Stimulated activated CD4-positive, alpha-beta T cell treated with anti-CD3 and anti-CD28 coated beads, TNF-alpha, amount 100 ng/mL, for 48 hours (primary cell): ENCODE measurements around the gene VAMP5.

Experiments used
- DNase-seq, 3 donors: peaks; one replicate each; pipeline ENCODE4 v3.0.0-alpha.2; 2020; ENCODE audit warnings: low read depth in 3 of 3

The VAMP5 gene

GRCh38 chr2:85631316-85631715 lies 47.1 kb downstream of the VAMP5 start:
- DNase-seq, result no peak

GRCh38 chr2:85635011-85635410 lies 50.8 kb downstream of the VAMP5 start:
- no peak for DNase-seq

GRCh38 chr2:85635636-85636035 lies 51.4 kb downstream of the VAMP5 start:
- DNase-seq, result no peak

DNA sequence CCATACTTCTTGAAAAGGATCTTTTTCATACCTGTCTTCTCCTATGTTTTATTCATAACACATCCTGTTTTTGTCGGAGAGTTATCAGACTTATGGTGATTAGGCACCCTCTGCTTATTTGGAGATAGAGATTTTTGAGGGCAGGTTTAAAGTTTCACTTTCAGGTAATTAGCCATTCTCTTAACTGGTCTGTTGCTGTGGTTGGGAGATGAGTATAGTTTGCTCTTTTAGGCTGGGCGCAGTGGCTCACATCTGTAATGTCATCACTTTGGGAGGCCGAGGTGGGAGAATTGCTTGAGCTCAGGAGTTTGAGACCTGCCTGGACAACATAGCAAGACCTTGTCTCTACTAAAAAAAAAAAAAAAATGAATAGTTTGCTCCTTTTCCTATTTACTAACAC lies 58.5 kb downstream of the VAMP5 start:
- no peak for DNase-seq
